Colonic mucosa (tissue), 4 donors: ENCODE results near the gene WWC1. TPM values are rescaled to one million over a fixed set of nuclear protein-coding genes. Genes with fewer than 3 reads are reported as not detected.
A peak's percentile ranks its signal among the peaks of the same experiment; 100 is the strongest.

Experiments used
- DNase-seq: peaks from one replicate; pipeline ENCODE4 v3.0.0-alpha.2; 2020
- H3K27ac ChIP-seq: fragments of 200-600 bp; one replicate; pipeline ENCODE4 v1.8.0; 2021
- H3K27me3 ChIP-seq: fragments of 200-600 bp; one replicate; pipeline ENCODE4 v1.8.0; 2021
- H3K36me3 ChIP-seq: fragments of 200-600 bp; one replicate; pipeline ENCODE4 v1.8.0; 2021
- H3K4me1 ChIP-seq: fragments of 200-600 bp; one replicate; pipeline ENCODE4 v1.8.0; 2021; ENCODE audit warnings: mild to moderate bottlenecking
- H3K4me3 ChIP-seq: fragments of 200-600 bp; one replicate; pipeline ENCODE4 v1.8.0; 2021
- H3K9ac ChIP-seq, 2 donors: one replicate each; pipeline ENCODE4 v1.7.0; 2013; ENCODE audit warnings: control low read depth in 2 of 2, low read depth in 2 of 2, low read length in 2 of 2
- H3K9me3 ChIP-seq: fragments of 200-600 bp; one replicate; pipeline ENCODE4 v1.8.0; 2021
- intact Hi-C: fragments of 100-400 bp; cut with DNase I; formaldehyde crosslinking; loops from one replicate; pipeline ENCODE4 v1.14.1; 2022
- total RNA-seq, 2 donors: library from RNA; stranded (reverse); fragmentation: NEBNext Ultra II Directional in 1 of 2; extraction: Animal tissue kit (Norgen Biotek cat#: 25700) in 1 of 2; gene quantifications; one replicate each; pipeline ENCODE4 v1.2.1, GENCODE V29; 2021
- TF ChIP-seq, protein P1 (sequence below): fragments of 200-600 bp; IDR thresholded peaks from one replicate; pipeline ENCODE4 v1.8.0; 2022; ENCODE audit warnings: antibody characterized with exemption, mild to moderate bottlenecking
- donor health status: healthy.
- donor health status: DM: no; HTN: no; CAD: no.
- donor health status: DM: no; HTN: no; CAD: no.

WWC1 gene
- total RNA-seq, 2 donors from 2014 or later = 15.3 to 33.3 TPM

- Histone ChIP-seq H3K27me3 (no peaks in the 10 kb centered on the region), H3K36me3 (no peaks in the 10 kb centered on the region), H3K9me3 (no peaks in the 10 kb centered on the region), H3K4me1 (no peaks in the 10 kb centered on the region), H3K4me3 (no peak overlapping the region), H3K27ac (no peak overlapping the region), H3K9ac (no peak overlapping the region)
- TF ChIP-seq, protein P1, sequence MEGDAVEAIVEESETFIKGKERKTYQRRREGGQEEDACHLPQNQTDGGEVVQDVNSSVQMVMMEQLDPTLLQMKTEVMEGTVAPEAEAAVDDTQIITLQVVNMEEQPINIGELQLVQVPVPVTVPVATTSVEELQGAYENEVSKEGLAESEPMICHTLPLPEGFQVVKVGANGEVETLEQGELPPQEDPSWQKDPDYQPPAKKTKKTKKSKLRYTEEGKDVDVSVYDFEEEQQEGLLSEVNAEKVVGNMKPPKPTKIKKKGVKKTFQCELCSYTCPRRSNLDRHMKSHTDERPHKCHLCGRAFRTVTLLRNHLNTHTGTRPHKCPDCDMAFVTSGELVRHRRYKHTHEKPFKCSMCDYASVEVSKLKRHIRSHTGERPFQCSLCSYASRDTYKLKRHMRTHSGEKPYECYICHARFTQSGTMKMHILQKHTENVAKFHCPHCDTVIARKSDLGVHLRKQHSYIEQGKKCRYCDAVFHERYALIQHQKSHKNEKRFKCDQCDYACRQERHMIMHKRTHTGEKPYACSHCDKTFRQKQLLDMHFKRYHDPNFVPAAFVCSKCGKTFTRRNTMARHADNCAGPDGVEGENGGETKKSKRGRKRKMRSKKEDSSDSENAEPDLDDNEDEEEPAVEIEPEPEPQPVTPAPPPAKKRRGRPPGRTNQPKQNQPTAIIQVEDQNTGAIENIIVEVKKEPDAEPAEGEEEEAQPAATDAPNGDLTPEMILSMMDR = no peak
- intact Hi-C loops = no loop called here
- no peak for DNase-seq
Observed at GRCh38 chr5:168360521-168361285, 69.3 kb downstream of the WWC1 start.

GRCh38 chr5:168362097-168362885, 70.8 kb downstream of the WWC1 start:
- Histone ChIP-seq H3K36me3 (no peaks in the 10 kb centered on the region), H3K9me3 (no peaks in the 10 kb centered on the region), H3K27ac (no peak overlapping the region), H3K4me3 (no peak overlapping the region), H3K27me3 (no peaks in the 10 kb centered on the region), H3K9ac (no peak overlapping the region), H3K4me1 (no peaks in the 10 kb centered on the region)
- intact Hi-C loops = no loop called here
- no peak for DNase-seq
- TF ChIP-seq, protein P1 = no peak

DNA sequence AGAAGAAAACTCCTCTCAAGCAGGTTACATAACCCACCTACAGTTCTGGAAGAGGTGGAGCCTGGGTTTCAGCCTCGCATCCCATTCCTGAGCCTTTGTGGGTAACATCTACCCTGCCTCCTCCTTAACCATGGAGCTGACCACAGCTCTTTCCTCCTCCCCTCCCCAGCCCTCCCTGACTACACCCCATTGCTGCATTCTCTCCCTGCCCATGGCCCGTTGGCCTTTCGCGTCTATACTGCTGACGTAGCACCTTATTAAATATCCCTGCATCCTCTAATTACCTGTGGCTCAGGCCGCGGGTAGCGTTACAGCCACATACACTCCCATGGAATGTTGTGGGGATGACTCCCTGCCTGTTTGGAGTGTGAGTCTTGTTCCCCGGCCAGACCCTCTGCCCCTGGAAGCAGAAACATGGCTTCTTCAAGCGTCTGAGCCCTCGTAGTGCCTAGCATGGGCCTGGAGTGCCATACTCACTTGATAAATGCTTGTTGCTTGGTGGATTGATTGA, 72.8 kb downstream of the WWC1 start:
- Histone ChIP-seq H3K4me3 (no peak overlapping the region), H3K4me1 (no peaks in the 10 kb centered on the region), H3K9me3 (no peaks in the 10 kb centered on the region), H3K36me3 (no peaks in the 10 kb centered on the region), H3K27ac (no peak overlapping the region), H3K27me3 (no peaks in the 10 kb centered on the region), H3K9ac (no peak overlapping the region)
- TF ChIP-seq, protein P1 = no peak
- DNase-seq = no peak
- intact Hi-C loops = no loop called here

- H3K27ac ChIP-seq = no peak overlapping the region
- TF ChIP-seq, protein P1 = no peak
- no peaks in the 10 kb centered on the region for H3K9me3 ChIP-seq
- H3K36me3 ChIP-seq = no peaks in the 10 kb centered on the region
- H3K9ac ChIP-seq = no peak overlapping the region
- no peak overlapping the region for H3K4me3 ChIP-seq
- H3K27me3 ChIP-seq = no peaks in the 10 kb centered on the region
- intact Hi-C loops = no loop called here
- no peaks in the 10 kb centered on the region for H3K4me1 ChIP-seq
- no peak for DNase-seq
Observed at GRCh38 chr5:168364750-168365550, 73.5 kb downstream of the WWC1 start.

GRCh38 chr5:168365581-168366081, 74.2 kb downstream of the WWC1 start:
- TF ChIP-seq, protein P1 = no peak
- intact Hi-C loops = no loop called here
- H3K4me3 ChIP-seq = no peak overlapping the region
- H3K36me3 ChIP-seq = no peaks in the 10 kb centered on the region
- no peaks in the 10 kb centered on the region for H3K4me1 ChIP-seq
- H3K9me3 ChIP-seq = no peaks in the 10 kb centered on the region
- no peaks in the 10 kb centered on the region for H3K27me3 ChIP-seq
- no peak overlapping the region for H3K27ac ChIP-seq
- peak; percentile 73 for DNase-seq
- H3K9ac ChIP-seq = no peak overlapping the region
